Stimulated activated naive CD4-positive, alpha-beta T cell treated with Interleukin-2 at 50 U/mL for 16 hours (primary cell): Measurements from ENCODE around the gene CCNI.
"Not testable (repeated sequence)": the region's sequence is repeated elsewhere in the genome, so short reads cannot be mapped to it uniquely, and the experiment has no call there.

ENCODE experiments used
- DNase-seq: peaks from one replicate; lab custom pipeline; 2025; lab: John Stamatoyannopoulos, UW

The CCNI gene

DNA sequence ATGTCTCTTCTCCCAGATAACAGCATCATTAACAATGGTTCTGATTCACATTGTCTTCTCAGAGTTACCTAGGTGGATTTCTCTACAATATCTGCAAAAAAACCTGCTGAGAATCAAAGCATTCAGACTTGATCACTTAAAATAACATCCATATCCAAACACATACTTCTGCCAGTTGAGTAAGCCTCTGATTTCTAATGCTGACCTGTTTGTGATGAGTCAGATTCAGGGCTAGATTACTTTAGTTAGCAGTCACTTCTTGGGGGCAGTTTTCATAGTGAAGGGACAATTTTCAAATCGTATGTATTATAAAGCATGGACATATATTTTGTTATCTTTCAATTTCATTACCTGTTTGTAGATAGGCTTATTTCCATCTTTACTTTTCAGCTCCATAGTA lies 35.5 kb downstream of the CCNI start:
- DNase-seq, result no peak

DNA sequence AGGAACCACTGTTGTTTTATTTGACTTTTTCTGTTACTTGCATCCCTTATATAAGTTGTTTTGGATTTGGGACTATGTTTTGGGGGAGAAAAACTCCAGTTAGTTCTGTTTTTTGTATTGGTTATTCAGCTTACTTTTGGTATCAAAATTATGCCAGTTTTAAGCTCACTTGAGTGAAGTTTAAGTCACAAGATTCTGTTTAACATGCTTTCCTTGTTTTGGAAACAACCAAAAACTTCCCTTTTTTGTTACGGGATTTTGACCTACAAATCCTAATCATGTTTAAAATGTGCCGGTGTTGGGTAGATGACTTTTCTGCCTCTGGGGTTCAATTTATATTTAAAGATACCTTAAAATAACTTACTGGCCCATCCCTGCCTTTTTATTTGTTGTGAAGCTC lies 36.0 kb downstream of the CCNI start:
- DNase-seq, result no peak

DNA sequence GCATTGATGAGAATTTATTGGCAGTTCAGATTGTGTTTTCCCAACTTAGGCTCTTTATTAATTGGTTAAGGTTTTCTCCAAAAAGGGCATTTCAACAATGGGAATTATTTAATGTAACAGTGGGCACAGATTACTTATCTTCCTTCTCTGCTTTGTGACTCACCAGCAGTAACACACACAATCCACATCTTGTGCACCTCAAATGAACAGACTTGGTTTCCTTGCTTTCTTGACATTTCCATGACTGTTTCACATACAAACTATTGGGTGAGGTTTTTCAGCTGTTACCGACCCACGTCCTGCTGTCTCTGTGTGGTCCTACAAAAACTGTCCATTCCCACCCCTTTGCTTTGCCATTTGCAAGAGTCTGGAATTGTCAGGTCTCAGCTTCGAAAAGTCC lies 38.1 kb downstream of the CCNI start:
- no peak for DNase-seq

DNA sequence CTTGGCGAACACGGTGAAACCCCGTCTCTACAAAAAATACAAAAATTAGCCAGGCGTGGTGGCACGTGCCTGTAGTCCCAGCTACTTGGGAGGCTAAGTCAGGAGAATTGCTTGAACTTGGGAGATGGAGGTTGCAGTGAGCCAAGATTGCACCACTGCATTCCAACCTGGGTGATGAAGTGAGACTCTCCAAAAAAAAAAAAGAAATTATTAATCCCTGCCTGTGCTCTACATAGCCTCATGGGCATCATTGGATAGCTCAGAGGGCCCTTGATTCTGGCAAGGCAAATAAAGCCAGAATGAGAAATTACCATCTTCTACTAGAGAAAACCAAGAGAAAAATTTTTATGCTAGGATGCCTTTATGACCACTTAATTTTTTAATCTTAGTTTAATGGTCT lies 38.6 kb downstream of the CCNI start:
- not testable (repeated sequence) for DNase-seq

DNA sequence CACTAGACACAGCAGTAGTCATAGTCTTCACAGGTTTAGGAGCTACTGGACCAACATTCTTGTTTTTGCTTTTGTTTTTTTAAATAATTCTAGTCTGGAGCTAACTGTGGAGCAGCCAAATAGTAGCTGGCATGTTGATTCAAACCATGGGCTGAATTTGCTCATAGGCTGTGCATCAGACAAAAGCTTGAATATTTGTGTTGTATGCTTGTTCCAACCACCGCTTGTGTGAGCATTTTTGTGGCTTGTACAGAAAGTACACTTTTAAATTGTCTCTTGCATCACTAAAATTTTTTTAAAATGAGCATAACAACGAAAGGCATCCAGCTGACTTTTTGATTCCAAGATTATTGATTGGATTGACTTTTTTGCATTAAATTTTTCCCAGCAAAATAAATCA lies 39.6 kb downstream of the CCNI start:
- DNase-seq, result no peak

DNA sequence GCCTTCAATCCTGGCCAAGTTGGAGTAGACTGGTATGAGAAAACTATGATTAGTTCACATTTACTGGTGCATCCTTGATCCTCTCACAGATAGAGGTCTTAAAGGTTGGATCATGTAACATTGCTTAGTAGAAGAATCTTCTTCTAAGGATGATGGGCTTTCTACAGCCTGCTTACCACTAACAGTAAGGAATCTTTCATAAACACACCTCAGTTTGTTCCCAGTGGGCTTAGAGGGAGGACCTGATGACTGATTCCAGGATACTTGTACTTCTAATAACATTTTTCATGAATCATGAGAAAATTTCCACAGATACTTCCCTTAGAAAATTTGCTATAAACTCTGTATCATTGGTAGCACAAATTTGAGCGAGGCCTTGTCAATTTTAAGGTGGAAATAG lies 40.6 kb downstream of the CCNI start:
- DNase-seq, result no peak

DNA sequence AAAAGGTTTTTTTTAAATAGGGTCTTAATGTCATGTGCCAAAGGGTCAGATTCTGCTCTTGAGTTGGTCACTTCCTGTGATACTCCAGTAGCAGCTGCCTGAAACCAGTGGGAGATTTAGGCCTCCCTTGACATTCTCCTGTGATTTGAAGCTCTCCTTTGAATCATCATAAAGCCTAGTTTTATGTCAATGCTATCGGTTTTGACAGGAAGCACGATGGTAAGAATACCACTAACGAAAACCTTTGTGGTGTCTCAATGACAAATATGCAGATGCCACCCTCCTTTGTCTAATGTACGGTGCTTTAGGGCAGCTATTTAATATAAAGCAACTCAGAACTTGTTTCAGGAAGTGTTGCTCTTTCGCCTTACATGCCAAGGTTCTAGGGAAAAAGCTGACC lies 44.2 kb downstream of the CCNI start:
- DNase-seq, result no peak

DNA sequence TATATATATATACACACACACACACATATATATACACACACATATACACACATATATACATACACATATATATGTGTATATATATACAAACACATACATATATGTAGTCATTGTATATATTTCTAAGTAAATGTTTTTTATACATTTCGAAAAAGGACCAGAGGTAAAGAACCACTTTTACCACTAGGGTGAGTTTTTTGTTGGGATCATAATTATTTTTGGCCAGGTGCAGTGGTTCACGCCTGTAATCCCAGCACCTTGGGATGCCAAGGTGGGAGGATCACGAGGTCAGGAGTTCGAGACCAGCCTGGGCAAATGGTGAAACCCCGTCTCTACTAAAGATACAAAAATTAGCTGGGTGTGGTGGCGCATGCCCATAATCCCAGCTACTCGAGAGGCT lies 46.0 kb downstream of the CCNI start:
- DNase-seq, result not testable (repeated sequence)

DNA sequence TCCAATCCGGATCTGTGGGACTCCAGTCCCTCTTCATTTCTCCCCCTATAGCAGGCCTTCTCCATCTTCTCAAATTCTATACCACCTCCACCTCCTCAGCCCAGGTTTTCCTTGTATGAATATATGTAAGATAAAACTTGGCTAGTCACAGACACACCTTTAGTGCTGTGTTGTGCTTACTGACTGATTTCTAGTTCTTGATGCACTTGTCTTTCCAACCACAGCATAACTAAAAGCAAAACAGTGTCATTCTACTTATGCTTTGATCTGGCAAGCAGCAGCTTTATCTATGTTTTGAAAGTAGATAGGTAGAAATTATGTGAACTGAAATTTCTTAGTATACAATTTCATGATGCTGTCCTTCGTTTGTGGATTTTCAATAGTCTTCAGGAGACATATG lies 47.5 kb downstream of the CCNI start:
- no peak for DNase-seq

DNA sequence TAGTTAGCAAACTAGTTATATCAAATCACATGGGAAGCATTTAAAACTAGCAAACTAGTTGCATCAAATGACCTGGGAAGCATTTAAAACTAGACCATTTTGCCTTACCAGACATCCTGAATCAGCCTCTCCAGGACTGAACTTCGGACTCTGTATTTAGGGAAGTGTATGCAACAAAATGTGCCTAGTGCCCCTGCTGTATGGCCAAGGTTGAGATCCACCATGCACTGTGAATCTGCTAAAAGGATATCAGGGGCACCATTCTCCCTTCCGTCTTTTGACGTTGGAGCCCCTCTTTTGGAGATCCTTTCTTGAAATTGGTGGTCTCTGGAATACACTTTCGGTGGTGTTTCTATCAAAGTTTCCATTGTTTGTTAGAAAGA lies 49.5 kb downstream of the CCNI start:
- DNase-seq, result no peak

DNA sequence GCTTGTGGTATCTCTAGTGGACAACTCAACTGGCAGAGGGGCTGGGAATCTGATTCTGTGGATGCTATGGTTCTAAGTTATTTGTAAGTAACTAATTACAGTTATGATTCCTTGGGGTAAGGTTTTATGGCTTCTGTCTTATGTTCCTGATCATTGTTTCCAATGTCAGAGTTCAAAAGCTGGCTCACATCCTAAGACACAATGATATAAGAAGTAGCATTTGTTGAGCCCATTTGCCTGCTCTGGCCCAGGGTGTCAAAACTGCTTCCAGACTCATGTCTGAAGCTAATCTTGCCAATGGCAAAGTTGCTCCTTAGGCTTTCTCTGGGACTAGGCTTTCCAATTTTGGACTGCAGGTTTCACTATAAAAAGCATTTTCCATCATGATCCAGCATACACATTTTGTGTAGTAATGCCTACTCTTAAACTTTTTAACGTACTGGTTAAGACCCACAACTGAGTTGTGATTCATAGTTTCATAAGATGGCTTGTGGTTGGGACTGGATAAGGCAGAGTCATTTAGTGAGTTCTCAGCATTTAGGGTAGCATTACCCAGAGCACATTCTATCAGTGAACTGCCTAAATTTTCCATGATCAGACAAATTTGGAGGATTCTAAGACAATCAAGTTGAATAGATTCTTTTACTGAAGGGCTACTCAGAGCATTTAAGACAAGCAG lies 50.0 kb downstream of the CCNI start:
- no peak for DNase-seq

DNA sequence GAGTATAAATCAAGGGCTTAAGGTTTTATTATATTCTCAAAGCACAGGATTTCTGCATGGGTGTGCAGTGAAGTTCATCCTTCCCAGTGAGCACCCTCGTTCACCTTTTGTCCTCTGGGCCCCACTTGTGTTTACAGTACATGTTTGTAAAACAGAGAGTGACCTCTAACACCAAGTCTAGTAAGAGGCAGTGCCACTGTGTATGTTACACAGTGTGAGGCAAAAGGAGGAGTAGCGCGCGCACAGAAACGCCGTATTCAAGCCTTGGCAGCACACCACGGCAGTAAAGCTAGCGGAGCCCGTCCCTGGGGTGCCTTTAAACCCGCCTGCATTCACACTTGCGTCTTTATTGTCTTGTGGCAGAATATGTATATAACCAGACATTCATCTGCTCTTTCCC lies 51.9 kb downstream of the CCNI start:
- no peak for DNase-seq

DNA sequence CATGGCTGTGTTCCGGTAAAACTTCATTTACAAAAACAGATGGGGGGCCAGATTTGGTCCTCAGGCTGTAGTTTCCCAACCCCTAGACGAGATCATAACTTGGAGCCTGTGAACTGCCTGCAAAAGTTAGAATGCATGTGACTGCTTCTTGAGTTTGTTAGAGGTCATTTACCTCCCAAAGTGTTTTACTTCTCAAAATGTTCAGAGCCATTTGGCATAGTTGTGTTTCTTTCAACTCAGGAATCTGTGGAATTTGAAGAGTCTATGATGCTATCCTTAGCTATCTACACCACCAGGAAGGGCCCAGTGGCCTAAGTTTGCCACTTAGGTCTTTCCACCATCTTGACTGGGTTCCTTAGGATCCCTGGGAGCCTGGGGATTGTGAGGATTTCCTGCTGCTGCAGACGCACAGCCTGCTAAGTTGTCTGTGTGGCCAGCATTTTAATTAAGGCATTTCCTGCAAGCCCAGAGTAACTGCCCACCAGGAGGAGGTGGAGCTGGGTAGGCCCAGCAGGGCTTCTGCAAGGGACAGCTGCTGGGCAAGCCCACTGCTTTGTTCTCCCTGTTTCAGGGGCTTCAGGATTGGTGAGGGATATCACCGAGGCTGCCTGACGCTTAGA lies 53.1 kb downstream of the CCNI start:
- no peak for DNase-seq

DNA sequence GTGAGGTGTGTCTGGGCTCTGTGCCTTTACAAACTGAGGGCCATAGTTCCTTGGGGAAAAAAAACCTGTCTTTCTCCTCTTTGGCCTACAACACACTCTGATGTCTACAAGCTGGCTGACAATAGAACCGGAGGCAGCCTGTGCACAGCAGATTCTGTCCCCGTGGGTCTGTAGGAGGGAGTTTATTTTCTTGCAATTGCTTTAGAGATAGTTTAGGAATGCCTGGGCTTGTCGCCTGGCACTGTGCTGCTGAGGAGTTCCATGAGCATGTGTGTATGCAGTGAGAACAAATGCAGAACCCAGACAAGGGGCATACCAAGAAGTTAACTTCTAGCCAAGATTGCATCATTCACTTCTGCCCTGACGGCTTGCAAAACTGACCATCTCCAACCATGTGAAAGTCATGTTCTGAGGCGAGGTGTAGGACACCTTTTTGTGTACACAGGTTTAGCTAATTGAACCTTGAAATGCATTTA lies 54.1 kb downstream of the CCNI start:
- no peak for DNase-seq

DNA sequence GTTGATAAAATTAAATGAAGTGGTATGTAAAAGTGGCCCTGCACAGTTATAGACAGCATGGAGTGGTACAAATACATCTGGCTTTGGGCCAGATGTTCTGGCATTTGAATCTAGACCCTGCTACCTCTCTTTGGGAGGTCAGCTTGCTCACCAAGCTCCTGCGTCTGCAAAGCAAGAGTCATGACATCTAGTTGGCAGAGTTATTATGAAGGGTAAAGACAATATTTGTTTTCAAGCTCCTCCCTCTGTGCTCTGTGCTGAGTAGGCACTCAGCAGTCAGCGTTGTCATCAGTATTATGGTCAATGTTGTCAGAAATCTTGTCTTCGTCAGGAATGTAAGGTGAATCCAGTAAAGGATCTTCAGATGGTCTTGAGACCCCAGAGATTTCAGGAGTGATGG lies 55.8 kb downstream of the CCNI start:
- DNase-seq, result no peak

DNA sequence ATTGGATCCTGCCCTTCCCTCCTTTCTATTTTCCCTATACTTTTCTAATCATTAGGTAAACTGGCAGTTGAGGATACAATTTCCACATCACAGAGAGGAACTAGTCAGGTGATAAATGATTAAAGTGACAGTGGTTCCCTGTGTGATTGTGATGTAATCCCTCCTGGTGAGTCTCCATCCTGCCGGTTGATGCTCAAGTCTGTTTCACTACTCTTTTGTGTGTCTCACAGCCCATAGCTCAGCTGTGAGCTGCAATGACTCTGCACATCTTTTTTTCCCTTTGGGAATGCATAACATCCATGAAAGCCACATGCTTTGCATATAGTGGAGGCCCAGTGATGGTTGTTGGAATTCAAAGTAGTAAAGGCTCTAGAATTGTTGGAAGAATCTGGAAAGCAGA lies 60.4 kb downstream of the CCNI start:
- no peak for DNase-seq

DNA sequence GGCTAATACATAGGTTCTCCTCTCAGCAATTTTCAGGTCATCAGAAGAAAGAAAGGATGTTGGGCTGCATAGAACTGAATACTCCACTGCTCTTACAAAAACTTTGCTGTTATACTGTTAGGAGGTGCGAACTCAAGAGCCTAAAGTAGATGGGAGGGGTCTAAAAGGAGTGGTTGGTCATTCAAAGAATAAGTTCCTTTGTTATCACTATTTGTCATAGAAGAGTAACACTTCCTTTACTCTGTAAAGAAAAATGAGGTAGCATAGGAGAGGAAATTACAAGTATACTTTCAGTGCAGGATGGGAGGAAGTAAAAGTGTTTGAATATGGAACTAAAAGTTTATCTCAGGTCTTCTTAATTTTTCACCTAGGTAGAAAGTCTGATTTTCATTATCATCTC lies 61.5 kb downstream of the CCNI start:
- no peak for DNase-seq

DNA sequence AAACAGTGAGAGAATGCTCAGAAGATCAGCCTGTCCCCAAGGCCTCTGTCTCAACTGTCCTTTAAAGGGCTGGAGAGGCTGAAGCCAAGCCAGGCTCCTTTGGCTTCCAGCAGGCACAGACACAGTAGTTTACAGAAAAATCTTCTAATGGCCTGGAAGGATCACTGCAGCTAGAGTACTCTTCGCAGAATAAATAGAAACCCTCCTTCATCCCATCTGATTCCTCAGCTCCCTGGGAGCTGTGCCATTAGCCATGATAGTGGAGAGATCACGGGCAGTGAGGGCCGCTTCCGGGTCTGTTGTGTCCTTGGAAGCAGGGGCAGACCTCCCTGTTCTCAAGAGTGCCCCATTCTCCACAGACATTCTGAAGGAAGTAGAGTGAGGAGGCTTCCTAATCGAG lies 63.1 kb downstream of the CCNI start:
- no peak for DNase-seq

DNA sequence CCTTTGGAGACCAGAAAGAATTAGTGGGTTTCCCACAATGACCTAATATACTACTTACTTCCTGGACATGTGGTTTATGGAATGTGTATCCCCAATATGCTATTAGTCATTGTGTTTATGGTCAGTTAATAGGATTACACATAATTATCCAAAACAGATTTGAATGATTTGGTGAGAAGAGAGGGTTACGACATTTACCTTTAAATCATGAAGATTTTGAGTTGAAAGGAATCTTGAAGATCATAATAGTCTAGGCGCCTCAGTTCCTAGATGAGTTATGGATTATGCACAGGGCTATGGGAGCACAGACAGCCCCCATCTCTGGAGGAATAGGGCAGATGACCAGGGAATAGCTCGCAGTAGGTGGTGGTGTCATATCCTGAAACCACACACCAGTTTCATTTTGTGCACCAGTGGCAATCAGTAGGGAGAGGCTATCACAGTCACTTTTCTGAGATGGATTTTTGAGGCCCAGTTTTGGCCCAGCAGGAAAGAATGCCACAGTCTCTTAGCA lies 64.9 kb downstream of the CCNI start:
- no peak for DNase-seq

DNA sequence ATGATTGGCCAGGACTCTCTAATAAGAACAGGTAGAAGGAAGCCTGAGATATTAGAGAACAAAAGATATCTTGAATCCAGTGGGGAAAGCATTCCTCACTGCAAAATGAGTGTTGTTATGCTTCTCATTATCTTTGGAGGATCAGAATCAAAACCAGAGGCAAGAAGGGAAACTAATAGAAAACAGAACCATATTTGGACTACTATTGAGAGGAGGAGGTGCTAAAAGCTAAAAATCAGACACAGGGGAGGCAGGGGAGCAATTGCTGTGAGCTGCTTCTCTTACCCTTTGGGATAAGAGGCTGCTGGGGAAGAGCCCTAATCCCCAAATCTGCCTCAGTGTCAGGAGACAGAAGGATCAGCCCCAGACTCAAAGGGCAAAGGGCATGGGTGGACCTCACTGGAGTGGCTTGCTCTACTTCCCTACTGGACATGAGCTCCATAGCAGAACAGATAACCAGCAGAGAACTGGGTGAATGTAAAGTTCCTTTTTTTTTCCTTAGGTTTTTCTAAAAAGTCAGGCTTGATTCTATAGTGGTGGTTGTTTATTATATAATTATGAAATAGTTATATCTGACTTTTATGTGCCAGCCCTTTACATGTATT lies 66.2 kb downstream of the CCNI start:
- no peak for DNase-seq

DNA sequence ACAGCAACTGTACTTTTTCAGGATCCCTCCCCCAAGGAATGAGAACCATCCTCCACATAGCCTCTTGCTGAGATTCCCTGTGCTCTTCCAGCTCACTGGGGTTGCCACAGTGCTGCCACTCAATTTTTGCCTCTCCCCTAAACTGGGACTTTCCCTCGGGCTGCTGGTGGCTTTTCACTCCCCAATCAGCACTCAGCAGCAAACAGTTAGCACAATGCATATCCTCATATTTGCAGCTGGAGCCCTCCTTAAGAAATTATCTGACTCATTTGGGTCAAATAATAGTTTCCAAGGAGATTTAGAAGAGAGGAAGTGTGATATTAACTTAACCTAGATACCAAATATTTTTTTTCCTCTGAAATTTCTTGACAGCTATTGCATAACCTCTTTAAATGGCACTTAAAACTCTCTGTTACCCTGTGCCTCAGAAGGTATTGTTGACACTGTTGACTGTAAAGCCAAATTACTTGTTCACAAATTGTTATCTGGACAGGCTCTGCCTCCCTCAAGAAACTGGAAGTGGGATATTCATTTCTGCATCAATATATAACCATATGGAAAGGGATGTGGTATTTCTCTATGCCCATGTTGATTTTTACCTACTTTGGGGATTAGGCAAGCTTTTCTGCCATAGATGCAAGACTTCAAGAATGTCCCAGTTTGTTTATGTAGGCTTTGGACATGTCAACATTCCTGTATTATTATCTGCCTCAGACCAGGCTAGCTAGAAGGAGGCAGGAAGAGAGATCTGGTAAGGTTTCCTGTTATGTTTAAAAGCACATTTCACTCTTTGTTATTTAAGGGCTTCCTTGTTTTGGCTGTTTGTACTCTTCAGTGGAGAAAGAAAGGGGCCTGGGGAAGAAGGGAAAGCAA lies 68.2 kb downstream of the CCNI start:
- no peak for DNase-seq

DNA sequence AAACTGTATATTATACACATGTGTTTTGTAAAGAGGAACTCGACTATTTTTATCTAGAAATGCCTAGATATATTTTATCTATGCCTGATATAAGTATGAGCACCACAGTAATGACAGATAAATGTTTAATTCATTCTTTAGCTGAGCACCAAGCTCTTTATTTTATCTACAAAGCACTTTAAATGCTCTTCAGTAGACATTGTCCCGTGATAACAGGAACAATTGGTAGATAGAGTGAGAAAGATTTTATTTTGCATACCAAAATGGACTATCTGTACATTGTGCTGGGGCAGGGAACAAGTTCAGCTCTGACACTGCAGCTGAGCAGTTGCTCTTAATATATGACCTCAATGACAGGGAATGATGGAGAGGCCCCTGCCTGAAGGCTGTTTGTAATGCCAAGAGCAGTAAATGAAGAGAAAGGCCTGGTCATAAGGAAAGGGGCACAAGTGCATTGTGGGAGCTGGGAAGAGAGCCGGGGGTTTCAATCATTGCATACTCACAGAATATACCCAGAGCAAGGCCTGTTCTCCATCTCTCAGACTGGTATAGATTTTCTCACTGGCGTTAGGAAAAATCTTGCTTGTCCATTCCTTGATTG lies 68.9 kb downstream of the CCNI start:
- no peak for DNase-seq
